Neural crest cell (in vitro differentiated cells): ENCODE data around the gene SETD7. TPM values are rescaled to one million over a fixed set of nuclear protein-coding genes. Genes with fewer than 3 reads are reported as not detected.

Source experiments
- DNase-seq: peaks from one replicate; pipeline ENCODE4 v3.0.0; 2021; ENCODE audit warnings: low read depth, mixed read lengths, low spot score
- H3K27ac Mint-ChIP-seq: one replicate; pipeline ENCODE4 v1.8.0; 2021; ENCODE audit warnings: mild to moderate bottlenecking, mixed read lengths; ENCODE audit not compliant: unreplicated experiment
- H3K27me3 Mint-ChIP-seq: 2 replicates; pipeline ENCODE4 v1.8.0; 2021; ENCODE audit warnings: low read depth, mild to moderate bottlenecking, mixed read lengths
- H3K36me3 Mint-ChIP-seq: 2 replicates; pipeline ENCODE4 v1.8.0; 2021; ENCODE audit warnings: low read depth, mild to moderate bottlenecking, mixed read lengths
- H3K4me1 Mint-ChIP-seq: 2 replicates; pipeline ENCODE4 v1.8.0; 2021; ENCODE audit warnings: mixed read lengths
- H3K4me3 Mint-ChIP-seq: one replicate; pipeline ENCODE4 v1.8.0; 2021; ENCODE audit warnings: mild to moderate bottlenecking, mixed read lengths
- H3K9me3 Mint-ChIP-seq: 2 replicates; pipeline ENCODE4 v1.8.0; 2021; ENCODE audit warnings: mixed read lengths
- total RNA-seq: library from RNA; stranded (reverse); gene quantifications from 2 replicates; pipeline ENCODE4 v1.2.1, GENCODE V29; 2021
- TF ChIP-seq, protein P1 (sequence below): fragments of 200-600 bp; sonication (generic); conservative IDR thresholded peaks from 2 replicates; pipeline ENCODE4 v1.5.0; 2021; ENCODE audit warnings: antibody characterized with exemption, mild to moderate bottlenecking

Gene SETD7
- total RNA-seq, 1 donor from 2014 or later = 11.1 TPM

DNA sequence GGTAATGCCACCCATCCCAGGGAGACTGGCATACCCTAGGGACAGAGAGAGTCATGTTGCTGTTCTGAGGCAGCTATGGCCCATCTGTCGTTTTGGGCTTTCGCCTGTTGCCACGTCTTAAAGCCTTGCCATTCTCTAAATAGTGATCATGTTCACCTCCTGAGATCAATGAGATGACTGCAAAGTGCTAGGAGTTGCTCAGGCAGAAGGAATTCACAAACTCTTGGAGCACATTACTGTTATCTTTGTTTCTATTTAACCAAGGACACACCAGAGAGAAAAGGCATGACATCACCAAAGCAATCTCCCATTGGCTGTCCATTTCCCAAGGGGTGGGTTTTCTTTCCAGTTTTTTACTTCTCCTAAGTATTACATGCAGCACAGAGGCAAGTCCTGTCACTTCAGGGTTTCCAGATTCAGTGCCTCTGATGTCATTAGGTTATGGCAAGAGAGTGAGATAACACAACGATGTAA, 37.1 kb upstream of the SETD7 start:
- peaks cover 23% of the 10 kb centered on the region for H3K4me1 Mint-ChIP-seq
- no peaks in the 10 kb centered on the region for H3K36me3 Mint-ChIP-seq
- no peak for DNase-seq
- TF ChIP-seq, protein P1, sequence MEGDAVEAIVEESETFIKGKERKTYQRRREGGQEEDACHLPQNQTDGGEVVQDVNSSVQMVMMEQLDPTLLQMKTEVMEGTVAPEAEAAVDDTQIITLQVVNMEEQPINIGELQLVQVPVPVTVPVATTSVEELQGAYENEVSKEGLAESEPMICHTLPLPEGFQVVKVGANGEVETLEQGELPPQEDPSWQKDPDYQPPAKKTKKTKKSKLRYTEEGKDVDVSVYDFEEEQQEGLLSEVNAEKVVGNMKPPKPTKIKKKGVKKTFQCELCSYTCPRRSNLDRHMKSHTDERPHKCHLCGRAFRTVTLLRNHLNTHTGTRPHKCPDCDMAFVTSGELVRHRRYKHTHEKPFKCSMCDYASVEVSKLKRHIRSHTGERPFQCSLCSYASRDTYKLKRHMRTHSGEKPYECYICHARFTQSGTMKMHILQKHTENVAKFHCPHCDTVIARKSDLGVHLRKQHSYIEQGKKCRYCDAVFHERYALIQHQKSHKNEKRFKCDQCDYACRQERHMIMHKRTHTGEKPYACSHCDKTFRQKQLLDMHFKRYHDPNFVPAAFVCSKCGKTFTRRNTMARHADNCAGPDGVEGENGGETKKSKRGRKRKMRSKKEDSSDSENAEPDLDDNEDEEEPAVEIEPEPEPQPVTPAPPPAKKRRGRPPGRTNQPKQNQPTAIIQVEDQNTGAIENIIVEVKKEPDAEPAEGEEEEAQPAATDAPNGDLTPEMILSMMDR = no peak
- no peak overlapping the region for H3K4me3 Mint-ChIP-seq
- no peak overlapping the region for H3K27ac Mint-ChIP-seq
- no peaks in the 10 kb centered on the region for H3K27me3 Mint-ChIP-seq
- H3K9me3 Mint-ChIP-seq = no peaks in the 10 kb centered on the region

DNA sequence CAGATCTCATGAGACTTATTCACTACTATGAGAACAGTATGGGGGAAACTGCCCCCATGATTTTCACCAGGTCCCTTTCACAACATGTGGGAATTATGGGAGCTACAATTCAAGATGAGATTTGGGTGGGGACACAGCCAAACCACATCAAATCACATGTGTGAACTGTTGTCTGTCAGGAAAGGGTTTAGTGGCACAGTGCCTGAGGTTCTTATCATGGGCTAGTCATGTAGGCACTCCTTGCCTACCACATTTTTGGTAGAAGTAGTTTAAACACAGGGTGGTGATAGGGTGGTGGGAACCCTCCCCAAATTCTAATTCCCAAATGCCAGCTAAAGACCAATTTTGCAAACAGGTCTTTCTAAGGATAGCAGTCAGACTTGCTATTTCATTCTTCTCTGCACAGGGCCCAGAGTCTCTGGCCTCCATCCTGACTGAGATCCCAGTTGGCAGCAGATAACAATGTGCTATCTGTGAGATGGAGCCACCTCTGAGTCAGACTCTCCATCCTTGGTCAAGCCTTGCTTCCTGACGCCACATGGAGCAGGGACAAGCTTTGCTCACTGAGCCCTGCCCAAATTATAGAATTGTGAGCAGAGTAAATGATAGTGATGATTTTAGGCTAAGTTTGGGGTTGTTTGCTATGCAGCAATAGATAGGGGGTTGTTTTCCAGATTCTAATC, 33.5 kb upstream of the SETD7 start:
- H3K27me3 Mint-ChIP-seq = no peaks in the 10 kb centered on the region
- no peaks in the 10 kb centered on the region for H3K4me1 Mint-ChIP-seq
- H3K9me3 Mint-ChIP-seq = no peaks in the 10 kb centered on the region
- TF ChIP-seq, protein P1 = no peak
- no peak for DNase-seq
- H3K36me3 Mint-ChIP-seq = no peaks in the 10 kb centered on the region
- no peak overlapping the region for H3K27ac Mint-ChIP-seq
- no peak overlapping the region for H3K4me3 Mint-ChIP-seq

DNA sequence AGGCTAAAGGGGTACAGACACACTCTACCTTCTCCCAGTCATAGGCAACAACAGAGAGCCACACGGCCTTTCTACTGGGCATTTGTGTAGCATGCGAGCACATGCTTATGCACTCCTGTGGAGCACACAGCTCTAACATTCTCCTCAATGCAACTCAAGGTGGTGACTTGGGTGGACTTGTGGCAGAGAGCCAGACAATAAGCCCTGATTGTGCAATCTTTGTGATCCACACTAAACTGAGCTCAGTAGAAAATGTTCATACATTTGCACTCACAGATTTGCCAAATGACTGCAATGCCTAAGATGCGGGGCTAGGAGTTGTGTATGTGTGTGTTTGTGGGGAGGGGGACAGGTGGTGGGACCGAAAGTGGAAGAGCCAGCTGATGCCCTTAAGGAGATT, 31.4 kb upstream of the SETD7 start:
- no peak overlapping the region for H3K27ac Mint-ChIP-seq
- H3K27me3 Mint-ChIP-seq = no peaks in the 10 kb centered on the region
- TF ChIP-seq, protein P1 = no peak
- no peaks in the 10 kb centered on the region for H3K36me3 Mint-ChIP-seq
- no peak overlapping the region for H3K4me3 Mint-ChIP-seq
- no peaks in the 10 kb centered on the region for H3K9me3 Mint-ChIP-seq
- no peak for DNase-seq
- no peaks in the 10 kb centered on the region for H3K4me1 Mint-ChIP-seq

DNA sequence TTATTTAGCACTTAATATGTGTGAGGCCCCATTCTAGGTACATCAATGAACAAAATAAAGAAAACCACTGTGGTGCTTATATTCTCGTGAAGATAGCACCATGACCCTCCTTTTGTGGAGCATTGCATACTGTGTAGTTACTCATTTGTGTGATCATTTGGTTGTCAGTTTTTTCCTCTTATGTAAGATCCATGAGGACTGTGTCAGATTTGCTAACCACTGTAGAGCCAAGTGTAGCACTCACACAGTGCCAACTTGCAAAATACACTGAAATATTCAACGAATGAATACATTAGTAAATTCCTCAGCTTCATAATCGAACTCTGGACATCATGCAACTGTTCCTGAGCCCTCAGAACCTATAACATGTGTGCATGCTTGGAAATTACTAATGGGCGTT, 29.5 kb upstream of the SETD7 start:
- Mint-ChIP-seq H3K27ac (no peak overlapping the region), H3K36me3 (no peaks in the 10 kb centered on the region), H3K4me3 (no peak overlapping the region), H3K4me1 (no peaks in the 10 kb centered on the region), H3K27me3 (no peaks in the 10 kb centered on the region), H3K9me3 (no peaks in the 10 kb centered on the region)
- DNase-seq = no peak
- TF ChIP-seq, protein P1 = no peak

DNA sequence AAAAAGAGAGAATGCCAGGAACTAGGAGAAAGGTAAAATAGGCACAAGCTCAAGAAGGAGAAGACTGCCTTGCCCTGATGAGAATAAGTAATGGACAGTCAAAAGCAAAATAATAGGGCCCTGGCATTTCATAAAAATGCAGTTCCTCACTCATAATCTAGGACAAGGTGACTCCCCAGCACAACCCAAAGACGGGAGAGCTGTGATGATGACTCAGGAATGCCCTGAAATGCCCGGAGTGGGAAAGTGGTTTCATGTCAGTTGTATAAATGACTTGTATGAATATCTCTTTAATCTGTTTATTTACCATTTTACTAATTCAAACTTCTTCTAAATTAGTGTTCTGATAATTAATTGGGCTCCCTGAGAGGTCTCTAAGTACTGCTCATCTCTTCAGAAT, 28.8 kb upstream of the SETD7 start:
- no peaks in the 10 kb centered on the region for H3K9me3 Mint-ChIP-seq
- TF ChIP-seq, protein P1 = no peak
- H3K27me3 Mint-ChIP-seq = no peaks in the 10 kb centered on the region
- no peak overlapping the region for H3K27ac Mint-ChIP-seq
- no peak overlapping the region for H3K4me3 Mint-ChIP-seq
- DNase-seq = no peak
- no peaks in the 10 kb centered on the region for H3K4me1 Mint-ChIP-seq
- no peaks in the 10 kb centered on the region for H3K36me3 Mint-ChIP-seq
